ENCODE results near the gene DDX55.
"Not testable (repeated sequence)": the region's sequence is repeated elsewhere in the genome, so short reads cannot be mapped to it uniquely, and the experiment has no call there.

DDX55 gene

GRCh38 chr12:123601602-123602489 lies at the start of gene DDX55:
DDX55 (plus strand) TSS chr12:123602099; CDS start chr12:123602149, 50 bp downstream.
- peak; percentile 45 to 81 for DNase-seq

GRCh38 chr12:123554136-123554535 lies 47.8 kb upstream of the DDX55 start:
- not testable (repeated sequence) for DNase-seq

- DNase-seq, result not testable (repeated sequence)
Measured at GRCh38 chr12:123554843-123555242, 47.1 kb upstream of the DDX55 start.

- DNase-seq, result not testable (repeated sequence)
Measured at GRCh38 chr12:123558487-123558886, 43.4 kb upstream of the DDX55 start.

GRCh38 chr12:123559468-123559867 lies 42.4 kb upstream of the DDX55 start:
- peak in 1 of 2 experiments; percentile 6 for DNase-seq

- peak; percentile 70 to 82 for DNase-seq
Measured at GRCh38 chr12:123571343-123571813, 30.5 kb upstream of the DDX55 start.

- no peak for DNase-seq
Measured at GRCh38 chr12:123572391-123572790, 29.5 kb upstream of the DDX55 start.

- peak; percentile 35 to 75 for DNase-seq
Measured at GRCh38 chr12:123573870-123574269, 28.0 kb upstream of the DDX55 start.

GRCh38 chr12:123576611-123577010 lies 25.3 kb upstream of the DDX55 start:
- no peak for DNase-seq

- DNase-seq, result no peak
Measured at GRCh38 chr12:123578243-123578642, 23.7 kb upstream of the DDX55 start.

- not testable (repeated sequence) for DNase-seq
Measured at GRCh38 chr12:123578829-123579228, 23.1 kb upstream of the DDX55 start.

GRCh38 chr12:123580772-123581171 lies 21.1 kb upstream of the DDX55 start:
- no peak for DNase-seq

- peak in 1 of 2 experiments; percentile 52 for DNase-seq
Measured at GRCh38 chr12:123591702-123592481, 10.0 kb upstream of the DDX55 start.

- no peak for DNase-seq
Measured at GRCh38 chr12:123595729-123596128, 6.2 kb upstream of the DDX55 start.

- DNase-seq, result no peak
Measured at GRCh38 chr12:123597100-123597499, 4.8 kb upstream of the DDX55 start.

- DNase-seq, result no peak
Measured at GRCh38 chr12:123598522-123598921, 3.4 kb upstream of the DDX55 start.

GRCh38 chr12:123599310-123599709 lies 2.6 kb upstream of the DDX55 start:
- DNase-seq, result no peak

- no peak for DNase-seq
Measured at GRCh38 chr12:123599721-123600120, 2.2 kb upstream of the DDX55 start.

GRCh38 chr12:123602651-123603195 lies 824 bp downstream of the DDX55 start:
- no peak for DNase-seq

GRCh38 chr12:123603495-123603894 lies 1.6 kb downstream of the DDX55 start:
- DNase-seq, result not testable (repeated sequence)

- DNase-seq, result peak; percentile 49 to 73
Measured at GRCh38 chr12:123607756-123608155, 5.9 kb downstream of the DDX55 start.

- peak; percentile 77 to 96 for DNase-seq
Measured at GRCh38 chr12:123608182-123608581, 6.3 kb downstream of the DDX55 start.

- DNase-seq, result no peak
Measured at GRCh38 chr12:123614110-123614509, 12.2 kb downstream of the DDX55 start.

Data from NCI-H524 (cell line).